Fibroblast of lung (primary cell): ENCODE results near the gene RUNX1. TPM values are rescaled to one million over a fixed set of nuclear protein-coding genes. Genes with fewer than 3 reads are reported as not detected.

Experiments
- DNase-seq, 2 donors: peaks; one replicate each; pipeline versions ENCODE4 v3.0.0 to v3.0.0-alpha.2; 2010; ENCODE audit warnings: low read depth in 2 of 2
- H2AFZ ChIP-seq: 2 replicates; pipeline ENCODE4 v1.5.1; 2012; ENCODE audit warnings: low read length, control low read depth, inconsistent platforms
- H3K27ac ChIP-seq: 2 replicates; pipeline ENCODE4 v1.5.1; 2011; ENCODE audit warnings: low read length, control low read depth; ENCODE audit not compliant: insufficient read depth
- H3K27me3 ChIP-seq: 2 replicates; pipeline ENCODE4 v1.5.1; 2011; ENCODE audit warnings: mild to moderate bottlenecking, low read length; ENCODE audit not compliant: control insufficient read depth, insufficient read depth
- H3K36me3 ChIP-seq: 2 replicates; pipeline ENCODE4 v1.5.1; 2011; ENCODE audit warnings: low read length; ENCODE audit not compliant: control insufficient read depth, insufficient read depth
- H3K4me1 ChIP-seq: 2 replicates; pipeline ENCODE4 v1.5.1; 2011; ENCODE audit warnings: low read length; ENCODE audit not compliant: control insufficient read depth, insufficient read depth; ENCODE audit errors: extremely low read depth
- H3K4me2 ChIP-seq: 2 replicates; pipeline ENCODE4 v1.5.1; 2011; ENCODE audit warnings: low read length, control low read depth; ENCODE audit not compliant: insufficient read depth; ENCODE audit errors: extremely low read depth
- H3K4me3 ChIP-seq, 4 experiments: fragments of 200-600 bp in 1 of 4; sonication (generic) in 1 of 4; replicated peaks in 1 of 4; 2 replicates each; pipeline ENCODE4 v1.5.1; 2011 to 2016; ENCODE audit warnings: low read length in 4 of 4, low read depth in 3 of 4, mild to moderate bottlenecking in 3 of 4, control low read depth in 2 of 4, inconsistent platforms in 1 of 4, mixed read lengths in 1 of 4; ENCODE audit not compliant: insufficient read depth in 1 of 4; ENCODE audit errors: control extremely low read depth in 1 of 4
- H3K79me2 ChIP-seq: 2 replicates; pipeline ENCODE4 v1.5.1; 2012; ENCODE audit warnings: mild to moderate bottlenecking, low read length, inconsistent platforms; ENCODE audit not compliant: control insufficient read depth, insufficient read depth
- H3K9ac ChIP-seq: 2 replicates; pipeline ENCODE4 v1.5.1; 2011; ENCODE audit warnings: mild to moderate bottlenecking, low read length, control low read depth; ENCODE audit not compliant: insufficient read depth
- H3K9me3 ChIP-seq: 2 replicates; pipeline ENCODE4 v1.5.1; 2012; ENCODE audit warnings: low read depth, low read length; ENCODE audit not compliant: control insufficient read depth, insufficient read depth
- H4K20me1 ChIP-seq: 2 replicates; pipeline ENCODE4 v1.5.1; 2011; ENCODE audit warnings: low read length; ENCODE audit not compliant: control insufficient read depth, insufficient read depth; ENCODE audit errors: extremely low read depth
- CTCF ChIP-seq, 2 donors: IDR thresholded peaks in 1 of 2; conservative IDR thresholded peaks in 1 of 2; 1 replicate in 1 of 2; 2 replicates in 1 of 2; pipeline ENCODE4 v1.5.1; 2011 to 2012; ENCODE audit warnings: low read length in 2 of 2, control low read depth in 1 of 2, inconsistent platforms in 1 of 2, low read depth in 1 of 2, mild to moderate bottlenecking in 1 of 2
- EZH2 ChIP-seq: IDR thresholded peaks from 2 replicates; pipeline ENCODE4 v1.5.1; 2012; ENCODE audit warnings: low read length, control low read depth, mild to moderate bottlenecking; ENCODE audit errors: missing control alignments
- polyA plus RNA-seq, 2 donors: library from polyadenylated mRNA; depleted of rRNA in 1 of 2; stranded (reverse) in 1 of 2; unstranded in 1 of 2; fragments of >200 nt; gene quantifications; 2 replicates each; pipeline ENCODE4 v1.2.1, GENCODE V29; 2011 to 2012; ENCODE audit warnings: missing spikeins in 1 of 2
- total RNA-seq: library from RNA; depleted of rRNA; stranded (reverse); fragments of >200 nt; gene quantifications from 2 replicates; pipeline ENCODE4 v1.2.1, GENCODE V29; 2014

RUNX1 gene
- total and polyA plus RNA-seq, 2 donors (not counting 1 experiment from before 2014, with no cell fraction given): 23.1 to 41.6 TPM

DNA sequence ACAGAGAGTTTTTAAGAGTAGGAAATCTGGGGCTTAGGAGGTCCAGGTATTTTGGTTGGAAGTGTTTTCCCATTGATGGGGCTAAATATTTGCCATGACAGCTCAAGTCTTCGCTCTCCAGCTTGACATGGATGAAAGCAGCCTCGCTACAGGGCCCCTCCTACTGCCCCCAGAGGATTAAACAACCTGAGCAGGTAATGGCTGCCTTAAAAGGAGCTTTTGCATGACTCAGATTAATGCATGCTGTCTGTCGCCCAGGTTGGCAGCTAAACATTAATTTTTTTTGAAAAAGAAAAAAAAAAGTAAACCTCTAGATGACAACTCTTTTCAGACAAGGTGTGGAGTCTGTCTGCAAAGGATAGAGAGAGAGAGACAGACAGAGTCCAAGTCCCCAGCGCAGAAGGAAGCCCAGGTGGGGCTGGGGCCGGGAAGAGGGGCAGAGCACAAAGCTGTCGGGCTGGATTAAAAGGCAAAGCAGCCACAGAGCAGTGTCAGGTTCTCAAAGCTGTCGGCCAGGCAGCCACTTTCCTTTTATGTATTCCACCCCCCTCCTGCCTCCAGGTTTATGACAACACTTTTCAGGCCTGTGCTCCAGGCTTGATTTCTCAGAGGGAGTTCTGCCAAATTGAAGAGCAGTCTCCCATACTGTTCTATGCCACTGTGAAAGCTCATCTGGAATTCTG lies 252.4 kb downstream of the RUNX1 start:
- no peak for DNase-seq
- Histone ChIP-seq H3K36me3 (peaks cover 19% of the 10 kb centered on the region), H3K27me3 (no peaks in the 10 kb centered on the region), H3K4me3 (no peak overlapping the region), H3K4me1 (peaks cover 14% of the 10 kb centered on the region), H3K9me3 (no peaks in the 10 kb centered on the region), H3K4me2 (no peak overlapping the region), H3K79me2 (peaks cover 16% of the 10 kb centered on the region), H4K20me1 (no peaks in the 10 kb centered on the region), H2AFZ (no peak overlapping the region), H3K27ac (peak overlapping the region; percentile 77), H3K9ac (no peak overlapping the region)
- TF ChIP-seq EZH2: no peak
- no peak for TF ChIP-seq CTCF (conservative IDR thresholded peaks at IDR 0.05 in 1 of 2, IDR thresholded peaks at IDR 0.05 in 1 of 2; ENCODE audit: low read depth in 1 of 2, low read length in 2 of 2)

GRCh38 chr21:34795548-34796180 lies 253.4 kb downstream of the RUNX1 start:
- no peak overlapping the region for H3K4me3 ChIP-seq
- peaks cover 20% of the 10 kb centered on the region for H3K36me3 ChIP-seq
- peak overlapping the region; percentile 11 for H3K4me2 ChIP-seq
- TF ChIP-seq EZH2: no peak
- DNase-seq: peak; percentile 77 to 83
- no peaks in the 10 kb centered on the region for H4K20me1 ChIP-seq
- peaks cover 11% of the 10 kb centered on the region for H3K4me1 ChIP-seq
- H2AFZ ChIP-seq: no peak overlapping the region
- H3K27me3 ChIP-seq: no peaks in the 10 kb centered on the region
- no peaks in the 10 kb centered on the region for H3K9me3 ChIP-seq
- peaks cover 16% of the 10 kb centered on the region for H3K79me2 ChIP-seq
- H3K9ac ChIP-seq: no peak overlapping the region
- H3K27ac ChIP-seq: peak overlapping the region; percentile 77

DNA sequence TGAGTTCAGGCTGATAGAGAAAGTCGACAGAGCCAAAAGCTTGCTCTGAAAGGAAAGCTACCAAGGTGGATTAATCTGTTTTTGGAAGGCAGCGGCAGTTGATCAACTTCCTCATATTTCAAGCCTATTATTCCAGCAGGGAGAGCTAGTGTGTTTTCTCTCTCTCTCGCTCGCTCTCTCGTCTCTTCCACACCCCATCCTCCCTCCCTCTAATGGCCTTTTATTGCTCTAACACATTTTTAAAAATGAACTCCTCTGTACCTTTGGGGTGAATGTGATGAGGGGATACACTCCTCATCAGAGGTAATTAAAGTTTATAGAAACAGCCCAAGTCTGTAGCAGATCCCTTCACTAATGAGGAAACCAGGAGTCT lies 253.9 kb downstream of the RUNX1 start:
- Histone ChIP-seq H3K79me2 (peaks cover 15% of the 10 kb centered on the region), H4K20me1 (no peaks in the 10 kb centered on the region), H3K4me3 (no peak overlapping the region), H3K4me1 (peaks cover 11% of the 10 kb centered on the region), H2AFZ (no peak overlapping the region), H3K27me3 (no peaks in the 10 kb centered on the region), H3K4me2 (peak overlapping the region; percentile 11), H3K9ac (no peak overlapping the region), H3K9me3 (no peaks in the 10 kb centered on the region), H3K36me3 (peaks cover 23% of the 10 kb centered on the region), H3K27ac (peak overlapping the region; percentile 77)
- peak; percentile 17 to 20 for TF ChIP-seq CTCF (conservative IDR thresholded peaks at IDR 0.05 in 1 of 2, IDR thresholded peaks at IDR 0.05 in 1 of 2; ENCODE audit: low read depth in 1 of 2, low read length in 2 of 2)
- TF ChIP-seq EZH2: no peak
- peak; percentile 33 to 70 for DNase-seq
